HCT116 (cell line): Measurements from ENCODE around the gene IL36G. TPM values are rescaled to one million over a fixed set of nuclear protein-coding genes. Genes with fewer than 3 reads are reported as not detected.

Experiments
- ATAC-seq: fragments of 200-7000 bp; cut with Tn5 transposase; 2 replicates; pipeline ENCODE4 v1.9.1; 2020; ENCODE audit warnings: mild to moderate bottlenecking, moderate library complexity
- BruUV-seq: library from RNA; stranded (reverse); fragments of 400-500 nt; replicated peaks from 2 replicates; lab custom pipeline; 2021; lab: Mats Ljungman, UMichigan
- CTCF ChIA-PET: fragments of 300-600 bp; sonication (Branson Sonifier 250); formaldehyde crosslinking; loops from one replicate; lab custom pipeline; 2021; ENCODE audit warnings: antibody characterized with exemption; lab: Charles Lee
- POLR2A ChIA-PET: fragments of 300-600, 350-600 bp; sonication (Branson Sonifier 250); formaldehyde crosslinking; loops from one replicate; lab custom pipeline; 2021; ENCODE audit warnings: antibody characterized with exemption; lab: Charles Lee
- RAD21 ChIA-PET, 2 experiments: fragments of 300-600 bp; sonication (Branson Sonifier 250); formaldehyde crosslinking; loops; one replicate each; lab custom pipeline; 2023; ENCODE audit warnings: low total read pairs in 2 of 2; ENCODE audit not compliant: uncharacterized antibody in 2 of 2, unreplicated experiment in 2 of 2, low non-redundant PET in 1 of 2; lab: Charles Lee
- DNase-seq: peaks from one replicate; pipeline ENCODE4 v3.0.0-alpha.2; 2010; ENCODE audit warnings: low read depth, low spot score
- H2AFZ ChIP-seq: fragments of 200-600 bp; shearing (Covaris generic), sonication (generic); 2 replicates; pipeline ENCODE4 v1.6.1; 2017; ENCODE audit warnings: low read depth, mixed run types, mixed read lengths, antibody characterized with exemption, low read length; ENCODE audit not compliant: poor library complexity, severe bottlenecking
- H3K27ac ChIP-seq: 2 replicates; pipeline ENCODE4 v1.5.1; 2012; ENCODE audit warnings: low read depth, low read length
- H3K27me3 ChIP-seq: fragments of 200-600 bp; sonication (generic); 2 replicates; pipeline ENCODE4 v1.6.1; 2016; ENCODE audit warnings: mixed run types, low read length, mixed read lengths; ENCODE audit not compliant: insufficient read depth
- H3K36me3 ChIP-seq, 2 experiments: fragments of 200-500 bp in 1 of 2; fragments of 200-600 bp in 1 of 2; sonication (Bioruptor generic) in 1 of 2; sonication (generic) in 1 of 2; 2 replicates each; pipeline versions ENCODE4 v1.5.1 to v1.6.1; 2014 to 2016; ENCODE audit warnings: low read length in 2 of 2, inconsistent platforms in 1 of 2, mixed read lengths in 1 of 2, mixed run types in 1 of 2; ENCODE audit not compliant: insufficient read depth in 2 of 2, control insufficient read depth in 1 of 2
- H3K4me1 ChIP-seq, 2 experiments: fragments of 200-600 bp in 1 of 2; sonication (generic) in 1 of 2; 2 replicates each; pipeline versions ENCODE4 v1.5.1 to v1.6.1; 2012 to 2017; ENCODE audit warnings: low read length in 2 of 2, inconsistent platforms in 1 of 2, mild to moderate bottlenecking in 1 of 2, mixed read lengths in 1 of 2, mixed run types in 1 of 2, moderate library complexity in 1 of 2; ENCODE audit not compliant: insufficient read depth in 2 of 2, control insufficient read depth in 1 of 2
- H3K4me2 ChIP-seq: fragments of 200-600 bp; sonication (generic); 2 replicates; pipeline ENCODE4 v1.6.1; 2017; ENCODE audit warnings: mixed run types, low read length, mixed read lengths
- H3K4me3 ChIP-seq, 2 experiments: fragments of 200-600 bp in 1 of 2; sonication (generic) in 1 of 2; replicated peaks in 1 of 2; 2 replicates each; pipeline ENCODE4 v1.5.1; 2011 to 2016; ENCODE audit warnings: low read length in 2 of 2, control low read depth in 1 of 2, low read depth in 1 of 2, mild to moderate bottlenecking in 1 of 2, mixed read lengths in 1 of 2, mixed run types in 1 of 2
- H3K79me2 ChIP-seq: fragments of 200-600 bp; sonication (generic); 2 replicates; pipeline ENCODE4 v1.6.1; 2017; ENCODE audit warnings: mild to moderate bottlenecking, mixed run types, low read length, moderate library complexity, mixed read lengths; ENCODE audit not compliant: insufficient read depth
- H3K9ac ChIP-seq: fragments of 200-600 bp; sonication (generic); 2 replicates; pipeline ENCODE4 v1.6.1; 2016; ENCODE audit warnings: low read length, mixed read lengths
- H3K9me2 ChIP-seq: fragments of 200-600 bp; sonication (generic), shearing (Covaris generic); 2 replicates; pipeline ENCODE4 v1.6.1; 2017; ENCODE audit warnings: mixed run types, mild to moderate bottlenecking, moderate library complexity; ENCODE audit not compliant: insufficient read depth
- H3K9me3 ChIP-seq, 2 experiments: fragments of 200-500 bp in 1 of 2; fragments of 200-600 bp in 1 of 2; sonication (Bioruptor generic) in 1 of 2; sonication (generic) in 1 of 2; 2 replicates each; pipeline ENCODE4 v1.6.1; 2014 to 2017; ENCODE audit warnings: low read length in 2 of 2, mixed read lengths in 2 of 2, inconsistent platforms in 1 of 2, low read depth in 1 of 2, mild to moderate bottlenecking in 1 of 2, mixed run types in 1 of 2, moderate library complexity in 1 of 2; ENCODE audit not compliant: control insufficient read depth in 1 of 2, insufficient read depth in 1 of 2
- H4K20me1 ChIP-seq: fragments of 200-600 bp; sonication (generic), shearing (Covaris generic); 2 replicates; pipeline ENCODE4 v1.6.1; 2017; ENCODE audit warnings: mixed run types, mild to moderate bottlenecking, moderate library complexity; ENCODE audit not compliant: insufficient read depth
- ATF3 ChIP-seq: IDR thresholded peaks from 2 replicates; pipeline ENCODE4 v1.6.1; 2012
- CBX3 ChIP-seq: IDR thresholded peaks from 2 replicates; pipeline ENCODE4 v1.6.1; 2012; ENCODE audit warnings: low read depth
- CEBPB ChIP-seq: IDR thresholded peaks from 2 replicates; pipeline ENCODE4 v1.6.1; 2012; ENCODE audit warnings: low read depth
- EZH2phosphoT487 ChIP-seq: fragments of 200-600 bp; IDR thresholded peaks from 2 replicates; pipeline ENCODE4 v1.6.1; 2018; ENCODE audit warnings: antibody characterized with exemption, borderline replicate concordance
- FOSL1 ChIP-seq: IDR thresholded peaks from 2 replicates; pipeline ENCODE4 v1.6.1; 2012; ENCODE audit warnings: low read depth
- JUND ChIP-seq: IDR thresholded peaks from 2 replicates; pipeline ENCODE4 v1.6.1; 2012
- POLR2AphosphoS5 ChIP-seq: IDR thresholded peaks from 2 replicates; pipeline ENCODE4 v1.6.1; 2011; ENCODE audit warnings: mild to moderate bottlenecking, low read depth, low read length, moderate library complexity
- RAD21 ChIP-seq: IDR thresholded peaks from 2 replicates; pipeline ENCODE4 v1.6.1; 2012; ENCODE audit warnings: low read depth, mild to moderate bottlenecking
- SIN3A ChIP-seq: IDR thresholded peaks from 2 replicates; pipeline ENCODE4 v1.6.1; 2012; ENCODE audit warnings: low read depth
- SP1 ChIP-seq: IDR thresholded peaks from 2 replicates; pipeline ENCODE4 v1.6.1; 2012; ENCODE audit warnings: low read depth
- SRF ChIP-seq: IDR thresholded peaks from 2 replicates; pipeline ENCODE4 v1.6.1; 2012; ENCODE audit warnings: low read depth
- YY1 ChIP-seq: IDR thresholded peaks from 2 replicates; pipeline ENCODE4 v1.6.1; 2011; ENCODE audit warnings: low read length, low read depth, moderate library complexity, mild to moderate bottlenecking; ENCODE audit not compliant: insufficient replicate concordance; ENCODE audit errors: extremely low read depth
- ZFX ChIP-seq: fragments of 450-650 bp; IDR thresholded peaks from 2 replicates; pipeline ENCODE4 v1.6.1; 2017
- intact Hi-C: fragments of 100-400 bp; cut with micrococcal nuclease; formaldehyde crosslinking; loops from 2 replicates; pipeline ENCODE4 v1.10.0; 2022
- total RNA-seq: library from RNA; stranded (reverse); gene quantifications from one replicate; pipeline ENCODE4 v1.2.1, GENCODE V29; 2021; ENCODE audit not compliant: unreplicated experiment
- TF ChIP-seq, protein P1 (sequence below): IDR thresholded peaks from 2 replicates; pipeline ENCODE4 v1.6.1; 2012; ENCODE audit warnings: low read depth

IL36G gene
- total RNA-seq, 1 experiment from 2014 or later = not detected

- Histone ChIP-seq H3K4me1 (peaks cover 5 to 30% of the 10 kb centered on the region in 2 experiments), H3K4me2 (peak overlapping the region; percentile 51), H2AFZ (no peak overlapping the region), H4K20me1 (no peaks in the 10 kb centered on the region), H3K9ac (no peak overlapping the region), H3K27ac (no peak overlapping the region), H3K27me3 (no peaks in the 10 kb centered on the region), H3K4me3 (no peak overlapping the region), H3K79me2 (no peaks in the 10 kb centered on the region), H3K36me3 (no peaks in the 10 kb centered on the region), H3K9me2 (no peaks in the 10 kb centered on the region), H3K9me3 (no peaks in the 10 kb centered on the region)
- intact Hi-C loops = no loop called here
- POLR2A ChIA-PET = no interaction called here
- RAD21 ChIA-PET = no interaction called here
- 0 out of 2 replicates have a peak, but pooled peaks have one; percentile 29 for TF ChIP-seq POLR2AphosphoS5
- no peak for TF ChIP-seq EZH2phosphoT487
- TF ChIP-seq ZFX = no peak
- TF ChIP-seq SP1 = peak; percentile 51
- no peak for TF ChIP-seq YY1
- no peak for TF ChIP-seq SRF
- peak; percentile 59 for TF ChIP-seq JUND
- peak; percentile 66 for TF ChIP-seq CBX3
- TF ChIP-seq ATF3 = no peak
- TF ChIP-seq CEBPB = no peak
- TF ChIP-seq, protein P1, sequence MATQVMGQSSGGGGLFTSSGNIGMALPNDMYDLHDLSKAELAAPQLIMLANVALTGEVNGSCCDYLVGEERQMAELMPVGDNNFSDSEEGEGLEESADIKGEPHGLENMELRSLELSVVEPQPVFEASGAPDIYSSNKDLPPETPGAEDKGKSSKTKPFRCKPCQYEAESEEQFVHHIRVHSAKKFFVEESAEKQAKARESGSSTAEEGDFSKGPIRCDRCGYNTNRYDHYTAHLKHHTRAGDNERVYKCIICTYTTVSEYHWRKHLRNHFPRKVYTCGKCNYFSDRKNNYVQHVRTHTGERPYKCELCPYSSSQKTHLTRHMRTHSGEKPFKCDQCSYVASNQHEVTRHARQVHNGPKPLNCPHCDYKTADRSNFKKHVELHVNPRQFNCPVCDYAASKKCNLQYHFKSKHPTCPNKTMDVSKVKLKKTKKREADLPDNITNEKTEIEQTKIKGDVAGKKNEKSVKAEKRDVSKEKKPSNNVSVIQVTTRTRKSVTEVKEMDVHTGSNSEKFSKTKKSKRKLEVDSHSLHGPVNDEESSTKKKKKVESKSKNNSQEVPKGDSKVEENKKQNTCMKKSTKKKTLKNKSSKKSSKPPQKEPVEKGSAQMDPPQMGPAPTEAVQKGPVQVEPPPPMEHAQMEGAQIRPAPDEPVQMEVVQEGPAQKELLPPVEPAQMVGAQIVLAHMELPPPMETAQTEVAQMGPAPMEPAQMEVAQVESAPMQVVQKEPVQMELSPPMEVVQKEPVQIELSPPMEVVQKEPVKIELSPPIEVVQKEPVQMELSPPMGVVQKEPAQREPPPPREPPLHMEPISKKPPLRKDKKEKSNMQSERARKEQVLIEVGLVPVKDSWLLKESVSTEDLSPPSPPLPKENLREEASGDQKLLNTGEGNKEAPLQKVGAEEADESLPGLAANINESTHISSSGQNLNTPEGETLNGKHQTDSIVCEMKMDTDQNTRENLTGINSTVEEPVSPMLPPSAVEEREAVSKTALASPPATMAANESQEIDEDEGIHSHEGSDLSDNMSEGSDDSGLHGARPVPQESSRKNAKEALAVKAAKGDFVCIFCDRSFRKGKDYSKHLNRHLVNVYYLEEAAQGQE = no peak
- no peak for TF ChIP-seq RAD21
- peak; percentile 73; the same call in 1 of the 2 replicates for TF ChIP-seq FOSL1
- TF ChIP-seq SIN3A = no peak
- ATAC-seq (peak; percentile 33; the same call in 1 of the 2 replicates), DNase-seq (peak; percentile 68)
- CTCF ChIA-PET = interaction anchor here (4.8 kb wide), 1 partner anchor 189 kb away, joined by 86 read pairs; no protein-coding TSS in a partner anchor
- no TSS peak for BruUV-seq
Measured at GRCh38 chr2:112938904-112939303, 38.9 kb upstream of the IL36G start.
